HEK293T (cell line): ENCODE results near the gene CTNNA1.

ENCODE experiments used
- CTCF ChIA-PET: fragments of 350-600 bp; formaldehyde crosslinking; extraction: SDS; loops from one replicate; lab custom pipeline; 2021; ENCODE audit warnings: antibody characterized with exemption, inconsistent platforms; lab: Yijun Ruan, JAX
- POLR2A ChIA-PET: fragments of 350-600 bp; formaldehyde crosslinking; extraction: SDS; loops from one replicate; lab custom pipeline; 2020; ENCODE audit warnings: antibody characterized with exemption, inconsistent platforms; lab: Yijun Ruan, JAX
- DNase-seq: peaks from one replicate; pipeline ENCODE4 v3.0.0; 2012; ENCODE audit warnings: mixed read lengths; ENCODE audit errors: extremely low spot score
- ARNT ChIP-seq: fragments of 450-650 bp; IDR thresholded peaks from 2 replicates; pipeline ENCODE4 v1.6.1; 2017; ENCODE audit warnings: mild to moderate bottlenecking
- BHLHE40 ChIP-seq: fragments of 450-650 bp; IDR thresholded peaks from 2 replicates; pipeline ENCODE4 v1.6.1; 2016; ENCODE audit warnings: mild to moderate bottlenecking, moderate library complexity, borderline replicate concordance
- CTBP1 ChIP-seq: fragments of 450-650 bp; IDR thresholded peaks from 2 replicates; pipeline ENCODE4 v1.6.1; 2016; ENCODE audit warnings: borderline replicate concordance
- ELF4 ChIP-seq: fragments of 450-650 bp; IDR thresholded peaks from 2 replicates; pipeline ENCODE4 v1.6.1; 2017; ENCODE audit warnings: antibody characterized with exemption
- FOXA1 ChIP-seq: fragments of 450-650 bp; IDR thresholded peaks from 2 replicates; pipeline ENCODE4 v1.6.1; 2016; ENCODE audit warnings: mild to moderate bottlenecking
- FOXK2 ChIP-seq: fragments of 450-650 bp; IDR thresholded peaks from 2 replicates; pipeline ENCODE4 v1.6.1; 2016; ENCODE audit warnings: mild to moderate bottlenecking
- FOXM1 ChIP-seq: fragments of 450-650 bp; IDR thresholded peaks from 2 replicates; pipeline ENCODE4 v1.6.1; 2017; ENCODE audit warnings: mild to moderate bottlenecking, borderline replicate concordance
- HDGF ChIP-seq: fragments of 450-650 bp; IDR thresholded peaks from 2 replicates; pipeline ENCODE4 v1.6.1; 2017; ENCODE audit warnings: antibody characterized with exemption, borderline replicate concordance
- L3MBTL2 ChIP-seq: fragments of 450-650 bp; conservative IDR thresholded peaks from 2 replicates; pipeline ENCODE4 v1.6.1; 2016; ENCODE audit warnings: mild to moderate bottlenecking
- LEF1 ChIP-seq: fragments of 450-650 bp; IDR thresholded peaks from 2 replicates; pipeline ENCODE4 v1.6.1; 2017; ENCODE audit warnings: mild to moderate bottlenecking, borderline replicate concordance
- NFRKB ChIP-seq: fragments of 450-650 bp; IDR thresholded peaks from 2 replicates; pipeline ENCODE4 v1.6.1; 2016; ENCODE audit warnings: mild to moderate bottlenecking, moderate library complexity
- PKNOX1 ChIP-seq: fragments of 450-650 bp; IDR thresholded peaks from 2 replicates; pipeline ENCODE4 v1.6.1; 2016
- SP1 ChIP-seq: fragments of 450-650 bp; IDR thresholded peaks from 2 replicates; pipeline ENCODE4 v1.6.1; 2017
- SUZ12 ChIP-seq: fragments of 450-650 bp; IDR thresholded peaks from 2 replicates; pipeline ENCODE4 v1.6.1; 2016; ENCODE audit warnings: mild to moderate bottlenecking
- TARDBP ChIP-seq: fragments of 450-650 bp; IDR thresholded peaks from 2 replicates; pipeline ENCODE4 v1.6.1; 2016
- ZNF384 ChIP-seq: fragments of 450-650 bp; IDR thresholded peaks from 2 replicates; pipeline ENCODE4 v1.6.1; 2016

CTNNA1 gene

GRCh38 chr5:138944527-138945322 lies 191.5 kb downstream of the CTNNA1 start:
- no peak for DNase-seq
- ChIA-PET POLR2A (no interaction called here), CTCF (no interaction called here)
- TF ChIP-seq SP1 (no peak), ARNT (no peak), NFRKB (no peak), PKNOX1 (no peak), CTBP1 (no peak), LEF1 (no peak), L3MBTL2 (no peak), SUZ12 (no peak), FOXA1 (no peak), HDGF (no peak), TARDBP (no peak)

- POLR2A ChIA-PET: no interaction called here
- CTCF ChIA-PET: no interaction called here
- TF ChIP-seq SUZ12 (no peak), FOXK2 (no peak), CTBP1 (no peak), TARDBP (no peak), BHLHE40 (no peak), NFRKB (no peak), ARNT (no peak), HDGF (no peak), LEF1 (no peak), FOXM1 (no peak), FOXA1 (no peak)
- DNase-seq: no peak
Measured at GRCh38 chr5:138945421-138946240, 192.4 kb downstream of the CTNNA1 start.

- POLR2A ChIA-PET: no interaction called here
- no peak for DNase-seq
- TF ChIP-seq BHLHE40 (no peak), FOXK2 (no peak), ARNT (no peak), TARDBP (no peak), SP1 (no peak), ELF4 (no peak), L3MBTL2 (no peak), ZNF384 (no peak), NFRKB (no peak), HDGF (no peak), FOXA1 (no peak), CTBP1 (no peak)
- CTCF ChIA-PET: no interaction called here
Measured at GRCh38 chr5:138946241-138946623, 193.0 kb downstream of the CTNNA1 start.

GRCh38 chr5:138946831-138947560 lies 193.8 kb downstream of the CTNNA1 start:
- TF ChIP-seq ELF4 (no peak), SUZ12 (no peak), L3MBTL2 (no peak), FOXM1 (no peak), FOXK2 (no peak), BHLHE40 (no peak), FOXA1 (no peak), TARDBP (no peak), SP1 (no peak), ARNT (no peak), HDGF (no peak), PKNOX1 (no peak), NFRKB (no peak), CTBP1 (no peak), LEF1 (no peak)
- POLR2A ChIA-PET: no interaction called here
- no peak for DNase-seq
- CTCF ChIA-PET: no interaction called here

- TF ChIP-seq NFRKB (no peak), PKNOX1 (no peak), LEF1 (no peak), ELF4 (no peak), BHLHE40 (no peak), L3MBTL2 (no peak), TARDBP (no peak), FOXK2 (no peak), SP1 (no peak), CTBP1 (no peak), ARNT (no peak), FOXM1 (no peak), FOXA1 (no peak), SUZ12 (no peak), ZNF384 (no peak)
- no peak for DNase-seq
- ChIA-PET POLR2A (no interaction called here), CTCF (no interaction called here)
Measured at GRCh38 chr5:138947780-138948179, 194.6 kb downstream of the CTNNA1 start.
